GM19025 (cell line): ENCODE results near the gene SLC9A8.
A peak's percentile ranks its signal among the peaks of the same experiment; 100 is the strongest.

Experiments used
- ATAC-seq: cut with Tn5 transposase; IDR thresholded peaks from one replicate; pipeline ENCODE4 v1.9.1; 2021; ENCODE audit warnings: mild to moderate bottlenecking, low read depth, moderate library complexity; ENCODE audit not compliant: unreplicated experiment

SLC9A8 gene

GRCh38 chr20:49909499-49910339 is 97.1 kb downstream of the SLC9A8 start:
- ATAC-seq = no peak

GRCh38 chr20:49910340-49910706 is 97.7 kb downstream of the SLC9A8 start:
- ATAC-seq = no peak

- no peak for ATAC-seq
These were observed 100.9 kb downstream of the SLC9A8 start for GRCh38 chr20:49913399-49914047.

- ATAC-seq = no peak
These were observed 101.9 kb downstream of the SLC9A8 start for GRCh38 chr20:49914310-49915117.

GRCh38 chr20:49915118-49915379 is 102.4 kb downstream of the SLC9A8 start:
- ATAC-seq = peak; percentile 4

- ATAC-seq = peak; percentile 86
These were observed 102.9 kb downstream of the SLC9A8 start, which contains the start of gene SPATA2 for GRCh38 chr20:49915380-49916145. Gene SPATA2 (minus strand): TSS chr20:49915529. CDS start chr20:49908490, 7,039 bp downstream.

- no peak for ATAC-seq
These were observed 103.7 kb downstream of the SLC9A8 start for GRCh38 chr20:49916146-49917002.

GRCh38 chr20:49918446-49918845 is 105.8 kb downstream of the SLC9A8 start:
- no peak for ATAC-seq

GRCh38 chr20:49919009-49919408 is 106.4 kb downstream of the SLC9A8 start:
- ATAC-seq = no peak

- ATAC-seq = no peak
These were observed 106.8 kb downstream of the SLC9A8 start for GRCh38 chr20:49919461-49919860.

GRCh38 chr20:49924247-49924646 is 111.6 kb downstream of the SLC9A8 start:
- ATAC-seq = no peak

GRCh38 chr20:49925901-49926454 is 113.3 kb downstream of the SLC9A8 start:
- no peak for ATAC-seq

GRCh38 chr20:49928411-49929141 is 115.9 kb downstream of the SLC9A8 start:
- no peak for ATAC-seq

- no peak for ATAC-seq
These were observed 116.5 kb downstream of the SLC9A8 start for GRCh38 chr20:49929142-49929494.

- ATAC-seq = no peak
These were observed 123.1 kb downstream of the SLC9A8 start for GRCh38 chr20:49935746-49936152.

GRCh38 chr20:49936153-49937026 is 123.8 kb downstream of the SLC9A8 start, which contains the start of gene RNF114:
Gene RNF114 (plus strand): TSS chr20:49936397. CDS start chr20:49936413, 16 bp downstream.
- ATAC-seq = peak; percentile 49

GRCh38 chr20:49937027-49937929 is 124.7 kb downstream of the SLC9A8 start:
- ATAC-seq = no peak
